GM12801 (cell line): ENCODE measurements around the gene RND3.

ENCODE experiments used
- CTCF ChIP-seq: IDR thresholded peaks from one replicate; pipeline ENCODE4 v1.5.1; 2011; ENCODE audit warnings: control low read depth; ENCODE audit not compliant: insufficient read length; ENCODE audit errors: extremely low read depth

The RND3 gene

GRCh38 chr2:150526827-150527226, 39.4 kb upstream of the RND3 start:
- TF ChIP-seq CTCF = no peak

- no peak for TF ChIP-seq CTCF
Observed at GRCh38 chr2:150526006-150526405, 38.5 kb upstream of the RND3 start.

DNA sequence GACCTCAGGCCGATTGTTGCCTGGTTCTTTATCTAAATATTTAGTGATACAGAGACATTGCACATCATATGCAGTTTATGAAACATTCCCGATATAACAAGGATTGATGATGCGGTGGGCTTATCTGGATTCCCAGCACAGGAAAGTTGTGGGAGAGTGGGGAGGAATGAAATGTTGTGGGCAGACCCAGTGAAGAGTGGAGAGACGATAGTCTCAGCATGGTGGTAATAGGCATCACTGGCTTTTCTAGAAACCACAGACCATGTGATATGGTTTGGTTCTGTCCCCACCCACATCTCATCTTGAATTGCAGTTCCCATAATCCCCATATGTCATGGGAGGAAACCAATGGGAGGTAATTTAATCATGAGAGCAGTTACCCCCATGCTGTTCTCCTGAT, 34.8 kb upstream of the RND3 start:
- no peak for TF ChIP-seq CTCF

DNA sequence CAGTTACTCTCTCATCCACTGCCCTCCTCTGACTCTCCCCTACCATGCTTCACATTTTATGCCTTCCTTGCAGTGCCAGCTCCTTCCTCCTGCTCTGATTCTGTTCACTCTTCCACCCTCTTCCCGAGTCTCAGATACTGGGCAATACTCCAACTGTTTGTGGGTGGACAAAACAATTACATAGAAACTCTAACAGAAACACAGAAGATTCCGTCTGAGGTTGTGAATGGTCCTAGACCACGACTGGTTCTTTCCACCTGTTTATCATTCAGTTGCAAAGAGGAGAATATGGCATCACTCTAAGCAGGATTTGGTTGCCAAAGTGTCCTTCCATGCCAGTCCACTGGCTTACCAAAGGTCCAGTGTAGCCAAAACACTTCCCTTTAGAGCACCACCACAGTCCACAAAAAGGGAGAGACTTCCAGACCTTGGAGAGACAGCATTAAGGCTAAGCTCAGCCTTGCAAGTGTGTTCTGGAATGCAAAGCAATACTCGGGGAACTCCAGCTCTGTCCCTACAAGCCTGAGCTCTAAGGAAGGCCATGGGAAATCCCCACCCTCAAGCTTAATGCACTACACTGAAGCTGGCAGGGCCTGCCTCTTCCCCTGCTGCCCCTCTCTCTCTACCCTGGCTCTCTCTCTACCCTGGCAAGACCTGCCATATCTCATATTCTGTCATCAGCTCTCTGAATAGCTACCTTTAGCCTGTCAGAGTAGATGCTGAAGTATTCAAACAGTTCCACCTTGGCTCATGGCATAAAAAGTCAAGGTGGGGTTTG, 33.6 kb upstream of the RND3 start:
- TF ChIP-seq CTCF = no peak

- no peak for TF ChIP-seq CTCF
Observed at GRCh38 chr2:150520033-150520432, 32.6 kb upstream of the RND3 start.

- no peak for TF ChIP-seq CTCF
Observed at GRCh38 chr2:150517951-150518680, 30.6 kb upstream of the RND3 start.

DNA sequence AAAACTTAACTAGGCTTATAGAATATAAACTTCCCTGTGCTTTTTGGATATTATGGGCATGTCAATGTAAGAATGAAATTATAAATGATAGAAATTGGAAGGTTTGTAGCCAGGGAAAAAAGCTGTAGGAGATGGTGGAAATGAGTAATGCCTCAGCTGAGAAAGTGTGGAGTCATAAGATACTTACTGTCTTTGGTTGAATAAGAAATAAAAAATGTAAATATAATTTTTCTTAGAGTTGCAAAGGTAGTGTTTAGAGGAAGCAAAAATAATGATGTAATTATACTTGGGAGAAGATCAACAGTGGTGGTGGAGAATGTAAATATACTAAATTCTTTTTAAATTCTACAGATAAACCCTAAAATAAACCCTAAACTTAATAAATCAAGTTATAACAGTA, 26.2 kb upstream of the RND3 start:
- TF ChIP-seq CTCF = no peak
